ENCODE results near the gene LIN9. TPM values are rescaled to one million over a fixed set of nuclear protein-coding genes. Genes with fewer than 3 reads are reported as not detected.
"Not testable (repeated sequence)": the region's sequence is repeated elsewhere in the genome, so short reads cannot be mapped to it uniquely, and the experiment has no call there.

Gene LIN9
- total RNA-seq, 1 donor from 2014 or later = 1.8 TPM

- ATAC-seq = peak; percentile 20
- DNase-seq (ENCODE audit: low spot score) = no peak
- intact Hi-C loops (cut with DNase I) = no loop called here
These were observed 85.7 kb downstream of the LIN9 start, which contains the start of gene MIXL1 for GRCh38 chr1:226223157-226223785. Gene MIXL1 (plus strand): TSS chr1:226223664. CDS start chr1:226223682, 18 bp downstream.

- intact Hi-C loops (cut with DNase I) = no loop called here
- DNase-seq (ENCODE audit: low spot score) (no peak), ATAC-seq (no peak)
These were observed 86.3 kb downstream of the LIN9 start for GRCh38 chr1:226222686-226223085.

GRCh38 chr1:226220473-226221189, 88.3 kb downstream of the LIN9 start:
- DNase-seq (ENCODE audit: low spot score) = no peak
- intact Hi-C loops (cut with DNase I) = no loop called here
- ATAC-seq = no peak

GRCh38 chr1:226217273-226217672, 91.7 kb downstream of the LIN9 start:
- intact Hi-C loops (cut with DNase I) = no loop called here
- ATAC-seq = no peak
- no peak for DNase-seq (ENCODE audit: low spot score)

GRCh38 chr1:226216056-226216455, 92.9 kb downstream of the LIN9 start:
- DNase-seq (ENCODE audit: low spot score) = no peak
- ATAC-seq = no peak
- intact Hi-C loops (cut with DNase I) = no loop called here

GRCh38 chr1:226215239-226215638, 93.7 kb downstream of the LIN9 start:
- intact Hi-C loops (cut with DNase I) = no loop called here
- ATAC-seq (no peak), DNase-seq (ENCODE audit: low spot score) (no peak)

GRCh38 chr1:226212545-226212944, 96.4 kb downstream of the LIN9 start:
- intact Hi-C loops (cut with DNase I) = no loop called here

GRCh38 chr1:226211181-226211821, 97.7 kb downstream of the LIN9 start:
- DNase-seq (ENCODE audit: low spot score) = no peak

More at GRCh38 chr1:226212545-226212944, 96.4 kb downstream of the LIN9 start:
- ATAC-seq = no peak
- no peak for DNase-seq (ENCODE audit: low spot score)

GRCh38 chr1:226210571-226211176, 98.3 kb downstream of the LIN9 start:
- ATAC-seq = no peak
- DNase-seq (ENCODE audit: low spot score) = no peak
- intact Hi-C loops (cut with DNase I) = no loop called here

More at GRCh38 chr1:226211181-226211821, 97.7 kb downstream of the LIN9 start:
- ATAC-seq = no peak
- intact Hi-C loops (cut with DNase I) = no loop called here

GRCh38 chr1:226209307-226210059, 99.5 kb downstream of the LIN9 start:
- DNase-seq (ENCODE audit: low spot score) (no peak), ATAC-seq (no peak)
- intact Hi-C loops (cut with DNase I) = no loop called here

GRCh38 chr1:226207048-226207447, 101.9 kb downstream of the LIN9 start:
- DNase-seq (ENCODE audit: low spot score) = no peak
- intact Hi-C loops (cut with DNase I) = no loop called here
- ATAC-seq = no peak

- intact Hi-C loops (cut with DNase I) = no loop called here
- ATAC-seq (no peak), DNase-seq (ENCODE audit: low spot score) (no peak)
These were observed 104.8 kb downstream of the LIN9 start for GRCh38 chr1:226204198-226204597.

- DNase-seq (ENCODE audit: low spot score) (no peak), ATAC-seq (no peak)
- intact Hi-C loops (cut with DNase I) = no loop called here
These were observed 105.3 kb downstream of the LIN9 start for GRCh38 chr1:226203655-226204054.

GRCh38 chr1:226203240-226203639, 105.7 kb downstream of the LIN9 start:
- no peak for ATAC-seq
- intact Hi-C loops (cut with DNase I) = no loop called here

GRCh38 chr1:226202666-226203065, 106.3 kb downstream of the LIN9 start:
- DNase-seq (ENCODE audit: low spot score); intact Hi-C loops (cut with DNase I); ATAC-seq: not testable (repeated sequence)

More at GRCh38 chr1:226203240-226203639, 105.7 kb downstream of the LIN9 start:
- DNase-seq (ENCODE audit: low spot score) = no peak

GRCh38 chr1:226202246-226202645, 106.7 kb downstream of the LIN9 start:
- intact Hi-C loops (cut with DNase I) = no loop called here
- ATAC-seq = no peak
- DNase-seq (ENCODE audit: low spot score) = no peak

GRCh38 chr1:226201029-226201593, 107.9 kb downstream of the LIN9 start:
- DNase-seq (ENCODE audit: low spot score) (no peak), ATAC-seq (no peak)
- intact Hi-C loops (cut with DNase I) = loop anchor here (2.0 kb wide), 1 partner anchor 268 kb away; no protein-coding TSS in a partner anchor

- no peak for DNase-seq (ENCODE audit: low spot score)
- intact Hi-C loops (cut with DNase I) = loop anchor here (2.0 kb wide), 1 partner anchor 269 kb away; no protein-coding TSS in a partner anchor
- ATAC-seq = no peak
These were observed 109.0 kb downstream of the LIN9 start for GRCh38 chr1:226199971-226200370.

Measured in sciatic nerve (tissue), 2 donors.